Motor neuron (in vitro differentiated cells): ENCODE data around the gene HS6ST2. TPM values are rescaled to one million over a fixed set of nuclear protein-coding genes. Genes with fewer than 3 reads are reported as not detected.
"Not testable (repeated sequence)": the region's sequence is repeated elsewhere in the genome, so short reads cannot be mapped to it uniquely, and the experiment has no call there.

Experiments used
- ATAC-seq, 8 experiments: fragments of 200-7000 bp; cut with Tn5 transposase; replicated peaks in 6 of 8; 2 replicates each; pipeline ENCODE4 v1.8.0; 2021; ENCODE audit warnings: mild to moderate bottlenecking in 8 of 8, moderate library complexity in 8 of 8
- H3K27ac ChIP-seq, 2 donors: fragments of 250-450 bp; sonication (Bioruptor Pico); 2 replicates each; pipeline ENCODE4 v1.9.0; 2021; ENCODE audit warnings: antibody characterized with exemption in 2 of 2, mild to moderate bottlenecking in 2 of 2, moderate library complexity in 1 of 2
- H3K4me1 ChIP-seq, 2 donors: fragments of 250-450 bp; sonication (Bioruptor Pico); replicated peaks in 1 of 2; 2 replicates each; pipeline ENCODE4 v1.6.1; 2021; ENCODE audit warnings: antibody characterized with exemption in 2 of 2, mild to moderate bottlenecking in 2 of 2, moderate library complexity in 1 of 2
- H3K4me3 ChIP-seq, 5 donors: fragments of 250-450 bp; sonication (Bioruptor Pico); 2 replicates each; pipeline ENCODE4 v1.9.0; 2021; ENCODE audit warnings: antibody characterized with exemption in 5 of 5, mild to moderate bottlenecking in 5 of 5, moderate library complexity in 4 of 5
- WGBS, 10 experiments: fragments of 450-650 bp; shearing (Covaris generic); methylation state at CpG; one replicate each; pipeline ENCODE4 v1.0.0; 2022; 5-methylcytosine and 5-hydroxymethylcytosine counted together
- in situ Hi-C, 9 experiments: fragments of 400-800 bp; cut with MboI; loops; one replicate each; pipeline ENCODE4 v1.15.0; 2021; ENCODE audit warnings: low sequenced_read_pairs in 9 of 9, low pct_unique_long_range_greater_than_20kb in 2 of 9; ENCODE audit not compliant: unreplicated experiment in 9 of 9
- total RNA-seq, 8 experiments: library from RNA; unstranded; fragments of 300-600 nt; gene quantifications; 2 replicates each; pipeline versions ENCODE4 v1.2.3 to v1.2.4, GENCODE V29; 2022

HS6ST2 gene
- total RNA-seq, 8 experiments from 2014 or later = 14.2 to 25.7 (median 15.7) TPM

DNA sequence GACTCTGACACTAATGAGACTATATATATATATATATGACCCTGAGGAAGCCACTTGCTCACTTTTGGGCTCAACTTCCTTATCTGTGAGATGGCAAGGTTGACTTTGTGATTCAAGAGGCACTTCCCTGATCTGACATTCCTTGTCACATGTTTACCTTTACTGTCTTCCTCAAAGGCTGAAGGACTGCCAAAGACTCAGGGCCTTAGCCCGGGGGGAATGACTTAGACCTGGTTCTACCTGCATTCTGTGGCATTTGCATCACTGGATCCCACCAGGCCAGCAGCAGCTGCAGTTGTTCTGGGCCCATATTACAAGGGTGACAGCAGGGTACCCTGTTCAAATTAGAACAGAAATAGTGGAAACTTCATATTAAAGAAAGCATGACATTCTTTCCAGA lies 3.1 kb upstream of the HS6ST2 start:
- in situ Hi-C loops = no loop called here
- H3K4me1 ChIP-seq = peaks cover 9 to 15% of the 10 kb centered on the region in 2 donors
- H3K27ac ChIP-seq = no peak overlapping the region
- no peak for ATAC-seq
- H3K4me3 ChIP-seq = no peak overlapping the region
- 40 to 80% methylated on average over 1 of the region's 1 CpG; no CpG with 5 or more reads in 8 of the 10 experiments for WGBS, 10 experiments

DNA sequence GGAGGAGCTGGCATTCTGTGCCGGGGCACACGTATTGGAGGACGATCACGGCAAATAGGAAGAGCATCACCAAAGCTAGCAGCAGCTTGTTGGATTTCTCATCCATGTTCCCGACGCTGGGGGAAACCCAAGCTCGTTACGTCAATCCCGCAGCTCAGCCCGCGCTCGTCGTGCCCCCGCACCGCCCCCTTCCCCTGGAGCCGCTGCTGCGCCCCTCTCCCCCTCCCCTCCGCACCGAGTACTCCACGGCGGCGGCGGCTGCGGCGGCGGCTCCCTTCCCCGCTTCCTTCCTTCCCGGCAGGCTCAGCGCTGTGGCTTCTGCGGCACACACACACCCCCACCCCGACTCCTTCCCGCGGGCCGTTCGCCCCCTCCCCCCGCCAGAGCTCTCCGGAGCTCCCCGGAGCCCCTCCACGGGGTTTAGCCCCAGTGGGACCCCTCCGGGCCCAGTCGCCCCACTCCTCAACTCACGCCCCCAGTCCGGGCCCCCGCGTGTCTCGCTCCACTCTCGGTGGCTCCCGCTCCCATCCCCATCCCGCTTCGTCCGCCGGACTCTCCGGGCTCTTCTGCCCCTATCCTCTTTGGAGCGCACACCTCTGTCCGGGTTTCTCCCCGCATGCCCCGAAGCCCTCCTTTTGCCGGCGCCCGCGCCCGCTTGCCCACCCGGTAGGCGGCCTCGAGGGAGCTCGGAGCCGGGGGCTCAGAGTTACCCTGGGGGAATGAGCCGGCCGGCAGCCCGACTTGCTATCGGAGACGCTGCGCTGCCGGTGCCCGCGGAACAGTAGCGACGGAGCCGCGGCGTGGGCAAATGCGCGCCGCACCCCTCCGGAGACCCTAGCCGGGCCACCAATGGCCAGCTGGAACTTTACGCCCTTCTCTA lies 978 bp downstream of the HS6ST2 start:
- 0 to 23% methylated on average over 1 to 15 of the region's 87 CpGs; no CpG with 5 or more reads in 8 of the 10 experiments for WGBS, 10 experiments
- H3K4me1 ChIP-seq = peaks cover 13 to 35% of the 10 kb centered on the region in 2 donors
- H3K4me3 ChIP-seq = peak overlapping the region; percentile 60 to 69 (median 64)
- in situ Hi-C loops = no loop called here
- peak; percentile 35 to 80 (median 74) for ATAC-seq
- H3K27ac ChIP-seq = peak overlapping the region; percentile 33 to 39

DNA sequence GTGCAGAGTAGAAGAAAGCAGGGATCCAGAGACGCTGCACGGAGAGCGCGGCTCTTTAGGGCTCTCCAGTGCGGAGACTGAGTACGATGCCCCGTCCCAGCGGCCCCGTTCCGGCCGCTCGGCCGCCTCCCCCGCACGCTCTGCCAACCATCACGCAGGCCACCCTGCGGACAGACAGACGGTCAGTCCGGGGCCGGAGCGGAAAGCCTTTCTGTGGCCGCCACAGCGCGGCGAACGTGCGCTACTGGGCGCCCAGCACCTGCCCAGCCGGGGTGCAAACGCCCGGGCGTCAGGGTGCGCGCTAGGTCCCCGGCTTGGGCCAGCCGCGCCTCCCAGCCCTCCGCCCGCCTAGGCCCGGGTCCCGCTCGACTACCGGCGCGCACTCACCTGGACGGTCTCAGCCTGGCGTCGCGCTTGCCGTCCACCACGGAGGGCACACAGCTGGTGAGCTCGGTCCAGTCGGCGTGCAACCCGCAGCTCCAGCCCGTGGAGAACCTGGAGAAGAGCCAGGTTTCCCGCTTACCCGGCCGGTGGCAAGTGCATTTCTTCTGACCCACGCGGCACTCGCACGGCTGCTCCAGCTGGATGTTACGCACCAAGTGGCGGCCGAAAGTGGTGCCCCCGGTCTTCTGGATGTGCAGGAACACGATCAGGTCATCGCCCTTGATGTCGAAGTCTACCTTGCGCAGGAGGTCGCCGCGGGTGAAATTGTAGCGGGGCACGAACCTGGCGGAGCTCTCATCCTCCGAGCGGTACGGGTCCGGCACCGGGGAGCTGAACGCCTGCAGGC lies 1.8 kb downstream of the HS6ST2 start:
- peak overlapping the region; percentile 60 to 69 (median 64) for H3K4me3 ChIP-seq
- peak overlapping the region in 1 of 2 donors; percentile 22 for H3K27ac ChIP-seq
- H3K4me1 ChIP-seq = peaks cover 13 to 37% of the 10 kb centered on the region in 2 donors
- peak in 7 of 8 experiments; percentile 5 to 28 (median 20) for ATAC-seq
- in situ Hi-C loops = no loop called here
- 25 to 50% methylated on average over 3 to 20 of the region's 83 CpGs; no CpG with 5 or more reads in 8 of the 10 experiments for WGBS, 10 experiments

GRCh38 chrX:132955690-132956089 lies 2.7 kb downstream of the HS6ST2 start:
- 20 to 80% methylated on average over 1 to 2 of the region's 11 CpGs; no CpG with 5 or more reads in 8 of the 10 experiments for WGBS, 10 experiments
- in situ Hi-C loops = no loop called here
- Histone ChIP-seq H3K4me3 (peak overlapping the region; percentile 60 to 69 (median 64)), H3K27ac (no peak overlapping the region), H3K4me1 (peaks cover 7 to 28% of the 10 kb centered on the region in 2 donors)
- peak in 4 of 8 experiments; percentile 4 to 20 (median 6) for ATAC-seq

DNA sequence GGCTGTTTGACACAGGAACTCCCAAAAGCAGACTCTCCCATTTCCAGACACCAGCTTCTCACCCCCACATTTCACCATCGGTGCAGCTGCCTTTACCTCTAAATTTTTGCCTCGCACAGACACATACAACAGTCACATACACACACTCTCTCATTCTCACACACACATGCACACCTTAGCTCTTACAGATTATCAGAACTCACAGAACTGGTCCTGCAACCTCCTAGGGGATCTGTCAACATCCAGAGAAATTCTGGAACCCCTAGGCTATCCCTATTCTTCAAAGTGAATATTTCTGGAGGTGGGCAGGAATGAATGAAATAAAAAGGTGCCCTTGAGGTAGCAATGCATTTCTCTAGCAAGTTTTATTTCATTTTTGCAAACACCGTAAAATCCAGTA lies 4.1 kb downstream of the HS6ST2 start:
- WGBS, 10 experiments = 60 to 62% methylated on average over 1 to 3 of the region's 3 CpGs; no CpG with 5 or more reads in 8 of the 10 experiments

GRCh38 chrX:132953354-132953753 lies 5.1 kb downstream of the HS6ST2 start:
- peaks cover 5 to 25% of the 10 kb centered on the region in 2 donors for H3K4me1 ChIP-seq
- H3K4me3 ChIP-seq = no peak overlapping the region
- H3K27ac ChIP-seq = peak overlapping the region in 1 of 2 donors; percentile 35
- 20 to 100% (median 28%) methylated on average over 1 to 7 of the region's 7 CpGs; no CpG with 5 or more reads in 7 of the 10 experiments for WGBS, 10 experiments
- peak in 2 of 8 experiments; percentile 6 to 8 for ATAC-seq
- in situ Hi-C loops = no loop called here

More for the DNA sequence above, 4.1 kb downstream of the HS6ST2 start:
- Histone ChIP-seq H3K27ac (no peak overlapping the region), H3K4me3 (no peak overlapping the region), H3K4me1 (peaks cover 5 to 25% of the 10 kb centered on the region in 2 donors)
- ATAC-seq = no peak
- in situ Hi-C loops = no loop called here

- H3K4me1 ChIP-seq = peaks cover 5 to 17% of the 10 kb centered on the region in 2 donors
- peak in 1 of 8 experiments; percentile 12 for ATAC-seq
- H3K4me3 ChIP-seq = no peak overlapping the region
- H3K27ac ChIP-seq = no peak overlapping the region
- in situ Hi-C loops = no loop called here
- WGBS, 10 experiments = 0 to 100% (median 19%) methylated on average over 1 to 4 of the region's 4 CpGs; no CpG with 5 or more reads in 4 of the 10 experiments
Measured at GRCh38 chrX:132948648-132949260, 9.7 kb downstream of the HS6ST2 start.

DNA sequence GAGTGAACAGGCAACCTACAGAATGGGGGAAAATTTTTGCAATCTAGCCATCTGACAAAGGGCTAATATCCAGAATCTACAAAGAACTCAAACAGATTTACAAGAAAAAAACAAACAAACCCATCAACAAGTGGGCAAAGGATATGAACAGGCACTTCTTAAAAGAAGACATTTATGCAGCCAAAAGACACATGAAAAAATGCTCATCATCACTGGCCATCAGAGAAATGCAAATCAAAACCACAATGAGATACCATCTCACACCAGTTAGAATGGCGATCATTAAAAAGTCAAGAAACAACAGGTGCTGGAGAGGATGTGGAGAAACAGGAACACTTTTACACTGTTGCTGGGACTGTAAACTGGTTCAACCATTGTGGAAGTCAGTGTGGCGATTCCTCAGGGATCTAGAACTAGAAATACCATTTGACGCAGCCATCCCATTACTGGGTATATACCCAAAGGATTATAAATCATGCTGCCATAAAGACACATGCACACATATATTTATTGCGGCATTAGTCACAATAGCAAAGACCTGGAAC lies 13.3 kb downstream of the HS6ST2 start:
- H3K27ac ChIP-seq, ATAC-seq, H3K4me3 ChIP-seq, H3K4me1 ChIP-seq, in situ Hi-C loops: not testable (repeated sequence)
- WGBS, 10 experiments = 100% methylated on average over 1 of the region's 4 CpGs; no CpG with 5 or more reads in 9 of the 10 experiments

DNA sequence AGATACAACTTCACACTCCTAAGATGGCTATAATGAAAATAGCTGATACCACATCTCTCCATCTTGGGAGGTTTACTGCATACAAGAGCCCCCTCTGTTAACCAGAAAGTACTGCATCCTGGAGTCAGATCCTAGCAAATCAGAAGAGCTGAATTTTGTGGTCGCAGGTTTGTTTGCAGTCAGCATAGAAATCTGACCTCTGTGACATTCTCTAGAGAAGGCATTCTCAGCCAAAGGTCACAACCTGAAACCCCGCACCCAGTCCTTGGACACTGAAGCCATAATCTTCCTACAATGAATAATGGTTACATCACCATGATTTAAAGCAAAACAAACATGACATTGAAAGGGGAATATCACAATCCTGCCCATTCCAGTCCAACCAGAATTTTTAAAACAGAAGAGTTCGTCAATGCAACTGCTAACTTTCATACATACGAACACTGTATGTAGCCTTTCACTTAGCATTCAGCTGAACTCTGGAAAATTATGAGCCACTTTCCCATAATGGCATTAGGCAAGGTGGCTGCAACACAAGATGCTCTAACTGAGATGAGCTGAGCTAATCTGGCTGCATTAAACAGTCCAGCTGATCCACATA lies 17.6 kb downstream of the HS6ST2 start:
- WGBS, 10 experiments = 0 to 80% (median 41%) methylated on average over 1 to 4 of the region's 4 CpGs; no CpG with 5 or more reads in 4 of the 10 experiments
- in situ Hi-C loops = no loop called here
- peak in 7 of 8 experiments; percentile 22 to 71 (median 58) for ATAC-seq
- Histone ChIP-seq H3K4me1 (peaks cover 3 to 8% of the 10 kb centered on the region in 2 donors), H3K27ac (no peak overlapping the region), H3K4me3 (no peak overlapping the region)

DNA sequence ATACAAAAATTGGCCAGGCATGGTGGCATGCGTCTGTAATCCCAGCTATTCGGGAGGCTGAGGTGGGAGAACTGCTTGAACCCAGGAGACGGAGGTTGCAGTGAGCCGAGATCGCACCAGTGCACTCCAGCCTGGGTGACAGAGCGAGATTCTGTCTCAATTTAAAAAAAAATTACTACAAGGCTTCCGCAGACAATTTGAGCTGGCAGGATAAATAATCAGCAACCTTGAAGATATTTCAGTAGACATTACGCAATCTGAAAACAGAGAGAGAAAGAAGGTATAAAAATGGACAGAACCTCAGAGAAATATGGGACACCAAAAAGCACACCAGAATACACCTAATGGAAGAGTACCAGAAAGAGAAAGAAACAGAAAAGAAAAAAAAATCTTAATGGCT lies 25.3 kb downstream of the HS6ST2 start:
- Histone ChIP-seq H3K27ac (no peak overlapping the region), H3K4me3 (no peak overlapping the region), H3K4me1 (no peaks in the 10 kb centered on the region)
- ATAC-seq = no peak
- in situ Hi-C loops = no loop called here
- WGBS, 10 experiments = 76 to 100% (median 100%) methylated on average over 1 to 8 of the region's 8 CpGs; no CpG with 5 or more reads in 3 of the 10 experiments

GRCh38 chrX:132924426-132924825 lies 34.0 kb downstream of the HS6ST2 start:
- in situ Hi-C loops = no loop called here
- H3K4me3 ChIP-seq = no peak overlapping the region
- H3K27ac ChIP-seq = no peak overlapping the region
- no peak for ATAC-seq
- no peaks in the 10 kb centered on the region for H3K4me1 ChIP-seq
- 40% methylated on average over 1 of the region's 5 CpGs; no CpG with 5 or more reads in 9 of the 10 experiments for WGBS, 10 experiments

DNA sequence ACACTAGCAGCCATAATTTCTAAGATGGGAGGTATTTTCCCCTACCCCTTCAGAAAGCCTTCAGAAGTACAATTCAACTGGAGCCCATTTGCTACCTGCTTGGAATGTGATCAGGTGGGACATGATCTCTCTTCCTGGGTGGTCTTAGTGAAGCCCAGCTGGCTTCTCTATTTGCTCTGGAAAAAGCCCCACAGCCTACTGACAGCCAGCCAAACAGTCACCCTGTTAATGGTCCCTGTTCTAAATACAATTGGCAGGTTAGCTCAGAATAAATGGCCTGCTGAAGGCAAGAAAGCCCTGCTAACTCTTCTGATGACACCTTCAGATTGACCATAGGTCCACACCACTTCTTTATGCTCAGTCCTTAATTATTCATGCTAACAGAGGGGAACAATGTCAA lies 39.9 kb downstream of the HS6ST2 start:
- no peak overlapping the region for H3K27ac ChIP-seq
- H3K4me3 ChIP-seq = no peak overlapping the region
- in situ Hi-C loops = no loop called here
- ATAC-seq = no peak
- H3K4me1 ChIP-seq = no peaks in the 10 kb centered on the region
